ENCODE measurements around the gene MACF1. TPM values are rescaled to one million over a fixed set of nuclear protein-coding genes. Genes with fewer than 3 reads are reported as not detected.

The MACF1 gene
- total RNA-seq, 1 experiment from 2014 or later, result 103 TPM

- no peaks in the 10 kb centered on the region for H4K20me1 ChIP-seq (ENCODE audit: low read length)
- H3K27ac ChIP-seq (ENCODE audit: low read length), result peak overlapping the region; percentile 8
- H3K79me2 ChIP-seq (ENCODE audit: low read length), result peaks cover 34% of the 10 kb centered on the region
- 0 out of 2 replicates have a peak overlapping the region, but pooled peaks have one; percentile 5 for H3K4me3 ChIP-seq (ENCODE audit: low read length)
- H3K4me2 ChIP-seq (ENCODE audit: low read length), result peak overlapping the region; percentile 70
- intact Hi-C loops (cut with micrococcal nuclease), result no loop called here
- ChIA-PET CTCF (no interaction called here), POLR2A (ENCODE audit: unreplicated experiment) (no interaction called here)
- BruUV-seq (replicated peaks), result no TSS peak
- TF ChIP-seq EZH2 (IDR thresholded peaks at IDR 0.05; ENCODE audit: low read length, unreplicated experiment) (no peak), EZH2phosphoT487 (IDR thresholded peaks at IDR 0.05; ENCODE audit: borderline replicate concordance, low read length) (no peak)
- TF ChIP-seq, protein P1, sequence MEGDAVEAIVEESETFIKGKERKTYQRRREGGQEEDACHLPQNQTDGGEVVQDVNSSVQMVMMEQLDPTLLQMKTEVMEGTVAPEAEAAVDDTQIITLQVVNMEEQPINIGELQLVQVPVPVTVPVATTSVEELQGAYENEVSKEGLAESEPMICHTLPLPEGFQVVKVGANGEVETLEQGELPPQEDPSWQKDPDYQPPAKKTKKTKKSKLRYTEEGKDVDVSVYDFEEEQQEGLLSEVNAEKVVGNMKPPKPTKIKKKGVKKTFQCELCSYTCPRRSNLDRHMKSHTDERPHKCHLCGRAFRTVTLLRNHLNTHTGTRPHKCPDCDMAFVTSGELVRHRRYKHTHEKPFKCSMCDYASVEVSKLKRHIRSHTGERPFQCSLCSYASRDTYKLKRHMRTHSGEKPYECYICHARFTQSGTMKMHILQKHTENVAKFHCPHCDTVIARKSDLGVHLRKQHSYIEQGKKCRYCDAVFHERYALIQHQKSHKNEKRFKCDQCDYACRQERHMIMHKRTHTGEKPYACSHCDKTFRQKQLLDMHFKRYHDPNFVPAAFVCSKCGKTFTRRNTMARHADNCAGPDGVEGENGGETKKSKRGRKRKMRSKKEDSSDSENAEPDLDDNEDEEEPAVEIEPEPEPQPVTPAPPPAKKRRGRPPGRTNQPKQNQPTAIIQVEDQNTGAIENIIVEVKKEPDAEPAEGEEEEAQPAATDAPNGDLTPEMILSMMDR (conservative IDR thresholded peaks at IDR 0.05; ENCODE audit: low read depth, low read length), result no peak
- no peaks in the 10 kb centered on the region for H3K36me3 ChIP-seq (ENCODE audit: low read depth, low read length)
- no peak overlapping the region for H2AFZ ChIP-seq (ENCODE audit: low read length)
- DNase-seq (peak; percentile 81), ATAC-seq (peak; percentile 51)
- no peaks in the 10 kb centered on the region for H3K9me3 ChIP-seq (ENCODE audit: low read length)
- no peaks in the 10 kb centered on the region for H3K9me2 ChIP-seq (replicated peaks; ENCODE audit: low read length)
- no peaks in the 10 kb centered on the region for H3K27me3 ChIP-seq (ENCODE audit: low read length)
- H3K9ac ChIP-seq (ENCODE audit: low read length), result no peak overlapping the region
- no peaks in the 10 kb centered on the region for H3F3A ChIP-seq (ENCODE audit: low read length, unreplicated experiment)
- H3K4me1 ChIP-seq (ENCODE audit: insufficient read depth, low read length), result peaks cover 15% of the 10 kb centered on the region
Measured at GRCh38 chr1:39220891-39221870, 16.7 kb downstream of the MACF1 start.

DNA sequence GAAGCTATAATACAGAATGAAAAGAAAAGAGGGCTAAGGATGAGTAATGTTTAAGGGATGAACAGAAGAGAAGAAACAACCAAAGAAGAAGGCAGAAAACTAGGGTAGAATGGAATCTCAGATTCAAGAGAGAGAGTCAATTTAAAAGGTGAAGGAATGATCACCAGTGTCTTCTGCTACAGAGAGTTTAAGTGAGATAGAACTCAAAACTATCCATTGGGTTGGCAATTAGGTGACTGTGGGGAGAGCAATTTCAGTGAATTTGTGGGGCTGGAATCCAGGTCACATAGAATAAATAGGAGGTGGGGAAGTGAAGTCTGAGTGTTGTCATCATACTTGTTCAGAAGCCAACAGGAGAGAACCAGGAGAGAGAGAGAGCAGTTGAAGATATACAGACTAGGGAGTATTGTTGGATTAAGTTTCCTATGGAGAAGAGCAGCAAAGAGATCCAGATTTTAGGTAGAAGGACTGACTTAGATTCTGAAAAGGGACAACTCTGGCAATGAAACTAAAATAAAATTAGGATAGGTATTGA lies 19.9 kb downstream of the MACF1 start:
- H3K4me2 ChIP-seq (ENCODE audit: low read length), result no peak overlapping the region
- H3K36me3 ChIP-seq (ENCODE audit: low read depth, low read length), result no peaks in the 10 kb centered on the region
- H2AFZ ChIP-seq (ENCODE audit: low read length), result no peak overlapping the region
- H4K20me1 ChIP-seq (ENCODE audit: low read length), result no peaks in the 10 kb centered on the region
- H3K9me3 ChIP-seq (ENCODE audit: low read length), result no peaks in the 10 kb centered on the region
- H3K27ac ChIP-seq (ENCODE audit: low read length), result no peak overlapping the region
- H3K9ac ChIP-seq (ENCODE audit: low read length), result no peak overlapping the region
- DNase-seq, result no peak
- no peaks in the 10 kb centered on the region for H3K27me3 ChIP-seq (ENCODE audit: low read length)
- CTCF ChIA-PET, result no interaction called here
- ATAC-seq, result no peak
- no peak for TF ChIP-seq EZH2phosphoT487 (IDR thresholded peaks at IDR 0.05; ENCODE audit: borderline replicate concordance, low read length)
- TF ChIP-seq EZH2 (IDR thresholded peaks at IDR 0.05; ENCODE audit: low read length, unreplicated experiment), result no peak
- TF ChIP-seq, protein P1 (conservative IDR thresholded peaks at IDR 0.05; ENCODE audit: low read depth, low read length), result no peak
- H3K79me2 ChIP-seq (ENCODE audit: low read length), result peaks cover 28% of the 10 kb centered on the region
- no TSS peak for BruUV-seq (replicated peaks)
- H3F3A ChIP-seq (ENCODE audit: low read length, unreplicated experiment), result no peaks in the 10 kb centered on the region
- H3K9me2 ChIP-seq (replicated peaks; ENCODE audit: low read length), result no peaks in the 10 kb centered on the region
- intact Hi-C loops (cut with micrococcal nuclease), result no loop called here
- POLR2A ChIA-PET (ENCODE audit: unreplicated experiment), result no interaction called here
- peaks cover 15% of the 10 kb centered on the region for H3K4me1 ChIP-seq (ENCODE audit: insufficient read depth, low read length)
- no peak overlapping the region for H3K4me3 ChIP-seq (ENCODE audit: low read length)

- no peaks in the 10 kb centered on the region for H3K9me3 ChIP-seq (ENCODE audit: low read length)
- H3K9ac ChIP-seq (ENCODE audit: low read length), result no peak overlapping the region
- no peaks in the 10 kb centered on the region for H3K9me2 ChIP-seq (replicated peaks; ENCODE audit: low read length)
- ChIA-PET CTCF (no interaction called here), POLR2A (ENCODE audit: unreplicated experiment) (no interaction called here)
- no peak for ATAC-seq
- no peak overlapping the region for H3K4me2 ChIP-seq (ENCODE audit: low read length)
- H3K4me1 ChIP-seq (ENCODE audit: insufficient read depth, low read length), result peaks cover under 1% of the 10 kb centered on the region; the same call in 1 of the 2 replicates
- no peaks in the 10 kb centered on the region for H3K36me3 ChIP-seq (ENCODE audit: low read depth, low read length)
- H3K27ac ChIP-seq (ENCODE audit: low read length), result no peak overlapping the region
- TF ChIP-seq EZH2phosphoT487 (IDR thresholded peaks at IDR 0.05; ENCODE audit: borderline replicate concordance, low read length), result no peak
- no peak for TF ChIP-seq EZH2 (IDR thresholded peaks at IDR 0.05; ENCODE audit: low read length, unreplicated experiment)
- TF ChIP-seq, protein P1 (conservative IDR thresholded peaks at IDR 0.05; ENCODE audit: low read depth, low read length), result no peak
- no TSS peak for BruUV-seq (replicated peaks)
- H2AFZ ChIP-seq (ENCODE audit: low read length), result no peak overlapping the region
- H3K79me2 ChIP-seq (ENCODE audit: low read length), result peaks cover 20% of the 10 kb centered on the region
- intact Hi-C loops (cut with micrococcal nuclease), result no loop called here
- no peaks in the 10 kb centered on the region for H4K20me1 ChIP-seq (ENCODE audit: low read length)
- no peaks in the 10 kb centered on the region for H3K27me3 ChIP-seq (ENCODE audit: low read length)
- no peak overlapping the region for H3K4me3 ChIP-seq (ENCODE audit: low read length)
- no peaks in the 10 kb centered on the region for H3F3A ChIP-seq (ENCODE audit: low read length, unreplicated experiment)
- DNase-seq, result no peak
Measured at GRCh38 chr1:39226836-39227235, 22.3 kb downstream of the MACF1 start.

Measured in PC-3 (cell line).